H1 (cell line): ENCODE measurements around the gene CIPC.

Experiments used
- CTCF ChIP-seq, 3 experiments: IDR thresholded peaks; 1 replicate in 2 of 3; 2 replicates in 1 of 3; pipeline versions ENCODE4 v1.5.1 to v1.6.1; 2011; ENCODE audit warnings: low read length in 3 of 3, mild to moderate bottlenecking in 3 of 3, inconsistent platforms in 2 of 3, low read depth in 1 of 3, moderate library complexity in 1 of 3; ENCODE audit not compliant: insufficient read depth in 1 of 3; ENCODE audit errors: control extremely low read depth in 1 of 3
- JUN ChIP-seq: IDR thresholded peaks from 2 replicates; pipeline ENCODE4 v1.6.1; 2011; ENCODE audit warnings: low read depth, mild to moderate bottlenecking, improper control_type of control experiment, low read length
- MAX ChIP-seq: IDR thresholded peaks from 2 replicates; pipeline ENCODE4 v1.6.1; 2012; ENCODE audit warnings: inconsistent platforms

GRCh38 chr14:77119851-77120250 is 21.8 kb downstream of the CIPC start:
- TF ChIP-seq CTCF (IDR thresholded peaks at IDR 0.05; ENCODE audit: control extremely low read depth in 1 of 3, insufficient read depth in 1 of 3, low read depth in 1 of 3, low read length in 3 of 3) (no peak), JUN (no peak), MAX (no peak)
